Naive thymus-derived CD4-positive, alpha-beta T cell (primary cell): ENCODE measurements around the gene POU6F1. TPM values are rescaled to one million over a fixed set of nuclear protein-coding genes. Genes with fewer than 3 reads are reported as not detected.
"Not testable (repeated sequence)": the region's sequence is repeated elsewhere in the genome, so short reads cannot be mapped to it uniquely, and the experiment has no call there.

Experiments
- ATAC-seq: fragments of 150-1000 bp; cut with Tn5 transposase; 2 replicates; pipeline ENCODE4 v1.10.0; 2021; ENCODE audit warnings: mild to moderate bottlenecking, moderate library complexity
- CTCF ChIA-PET: fragments of 350-600 bp; sonication (Branson Sonifier 250); formaldehyde crosslinking; loops from one replicate; lab custom pipeline; 2021; ENCODE audit warnings: antibody characterized with exemption; lab: Charles Lee
- POLR2A ChIA-PET: fragments of 350-600 bp; sonication (Branson Sonifier 250); formaldehyde crosslinking; loops from one replicate; lab custom pipeline; 2021; ENCODE audit warnings: antibody characterized with exemption, inconsistent platforms; lab: Charles Lee
- DNase-seq, 9 donors: peaks; one replicate each; pipeline versions ENCODE4 v3.0.0 to v3.0.0-alpha.2; 2020 to 2022; ENCODE audit warnings: mixed read lengths in 1 of 9
- H3K27ac ChIP-seq: one replicate; pipeline ENCODE4 v1.7.0; 2013; ENCODE audit warnings: mild to moderate bottlenecking, low read depth, low read length, moderate library complexity
- H3K27me3 ChIP-seq, 2 donors: one replicate each; pipeline ENCODE4 v1.7.0; 2013; ENCODE audit warnings: low read length in 2 of 2, mild to moderate bottlenecking in 2 of 2, moderate library complexity in 2 of 2; ENCODE audit not compliant: control insufficient read depth in 2 of 2, insufficient read depth in 2 of 2
- H3K36me3 ChIP-seq, 3 experiments: 1 replicate in 2 of 3; 2 replicates in 1 of 3; pipeline ENCODE4 v1.7.0; 2013; ENCODE audit warnings: low read length in 3 of 3, mild to moderate bottlenecking in 3 of 3, moderate library complexity in 1 of 3; ENCODE audit not compliant: insufficient read depth in 3 of 3, control insufficient read depth in 2 of 3
- H3K4me1 ChIP-seq, 2 donors: one replicate each; pipeline ENCODE4 v1.7.0; 2013; ENCODE audit warnings: low read length in 2 of 2, mild to moderate bottlenecking in 2 of 2, moderate library complexity in 1 of 2; ENCODE audit not compliant: control insufficient read depth in 2 of 2, insufficient read depth in 2 of 2
- H3K4me3 ChIP-seq: 2 replicates; pipeline ENCODE4 v1.7.0; 2013; ENCODE audit warnings: mild to moderate bottlenecking, low read length
- H3K9me3 ChIP-seq, 3 experiments: 1 replicate in 2 of 3; 2 replicates in 1 of 3; pipeline ENCODE4 v1.7.0; 2013; ENCODE audit warnings: low read length in 3 of 3; ENCODE audit not compliant: control insufficient read depth in 2 of 3
- H3K27ac Mint-ChIP-seq, 9 donors: one replicate each; pipeline ENCODE4 v1.8.0; 2020 to 2022; ENCODE audit warnings: mixed read lengths in 9 of 9, mild to moderate bottlenecking in 8 of 9, moderate library complexity in 5 of 9, inconsistent platforms in 2 of 9
- H3K27me3 Mint-ChIP-seq, 5 donors: one replicate each; pipeline ENCODE4 v1.8.0; 2021 to 2022; ENCODE audit warnings: mixed read lengths in 5 of 5, mild to moderate bottlenecking in 1 of 5
- H3K36me3 Mint-ChIP-seq, 5 donors: one replicate each; pipeline ENCODE4 v1.8.0; 2020 to 2022; ENCODE audit warnings: mixed read lengths in 5 of 5, mild to moderate bottlenecking in 3 of 5, inconsistent platforms in 1 of 5
- H3K4me1 Mint-ChIP-seq, 7 donors: one replicate each; pipeline ENCODE4 v1.8.0; 2020 to 2022; ENCODE audit warnings: mixed read lengths in 7 of 7, mild to moderate bottlenecking in 3 of 7, inconsistent platforms in 1 of 7
- H3K4me3 Mint-ChIP-seq, 10 donors: one replicate each; pipeline ENCODE4 v1.8.0; 2020 to 2022; ENCODE audit warnings: mild to moderate bottlenecking in 10 of 10, mixed read lengths in 10 of 10, moderate library complexity in 6 of 10, inconsistent platforms in 2 of 10
- H3K9me3 Mint-ChIP-seq, 11 donors: one replicate each; pipeline ENCODE4 v1.8.0; 2020 to 2022; ENCODE audit warnings: mixed read lengths in 11 of 11, mild to moderate bottlenecking in 4 of 11, inconsistent platforms in 1 of 11, moderate library complexity in 1 of 11
- intact Hi-C, 2 donors: fragments of 100-400 bp; cut with micrococcal nuclease; formaldehyde crosslinking; loops; one replicate each; pipeline ENCODE4 v1.15.1; 2023
- polyA plus RNA-seq, 2 donors: library from polyadenylated mRNA; unstranded; fragments of 300-500 nt; fragmentation: Illumina TruSeq; gene quantifications; one replicate each; pipeline ENCODE4 v1.2.3, GENCODE V29; 2021
- total RNA-seq, 6 experiments: library from RNA in 5 of 6; stranded (reverse) in 5 of 6; gene quantifications; 1 replicate in 5 of 6; 2 replicates in 1 of 6; pipeline ENCODE4 v1.2.3 and lab custom pipeline; 2021 to 2026

The POU6F1 gene
- total and polyA plus RNA-seq, 7 experiments from 2014 or later, result 1.8 to 85.5 (median 27.6) TPM

GRCh38 chr12:51259600-51259999, 41.7 kb upstream of the POU6F1 start:
- POLR2A ChIA-PET, result interaction anchor here (1.2 kb wide), 1 partner anchor 41 kb away, joined by 3 read pairs; no protein-coding TSS in a partner anchor
- H3K27me3 ChIP-seq, result not testable (repeated sequence)

GRCh38 chr12:51254536-51254935, 36.7 kb upstream of the POU6F1 start:
- Histone ChIP-seq H3K27ac (no peak overlapping the region), H3K4me3 (no peak overlapping the region), H3K4me1 (no peaks in the 10 kb centered on the region), H3K9me3 (no peaks in the 10 kb centered on the region), H3K27me3 (no peaks in the 10 kb centered on the region), H3K36me3 (no peaks in the 10 kb centered on the region)
- peaks cover 0 to 5% (median 4%) of the 10 kb centered on the region in 5 donors for H3K36me3 Mint-ChIP-seq
- CTCF ChIA-PET, result interaction anchor here (0.7 kb wide), 1 partner anchor 161 kb away, joined by 3 read pairs; no protein-coding TSS in a partner anchor
- no peaks in the 10 kb centered on the region for H3K27me3 Mint-ChIP-seq
- ATAC-seq, result no peak
- no peak overlapping the region for H3K4me3 Mint-ChIP-seq
- POLR2A ChIA-PET, result interaction anchor here (0.7 to 1.7 kb wide), 2 partner anchors 14 to 87 kb away, joined by 3 to 4 read pairs; no protein-coding TSS in a partner anchor
- H3K4me1 Mint-ChIP-seq, result peaks cover 4 to 19% (median 9%) of the 10 kb centered on the region in 7 donors
- no peaks in the 10 kb centered on the region for H3K9me3 Mint-ChIP-seq
- H3K27ac Mint-ChIP-seq, result peak overlapping the region in 2 of 9 donors; percentile 14 to 41
- no peak for DNase-seq
- intact Hi-C loops, result no loop called here

More at GRCh38 chr12:51259600-51259999, 41.7 kb upstream of the POU6F1 start:
- H3K36me3 Mint-ChIP-seq, H3K4me1 ChIP-seq, H3K36me3 ChIP-seq, H3K4me3 ChIP-seq, ATAC-seq, DNase-seq, intact Hi-C loops, H3K4me3 Mint-ChIP-seq, H3K9me3 Mint-ChIP-seq, H3K9me3 ChIP-seq, H3K27ac Mint-ChIP-seq, H3K27me3 Mint-ChIP-seq, H3K27ac ChIP-seq: not testable (repeated sequence)
- CTCF ChIA-PET, result interaction anchor here (0.6 to 1.2 kb wide), 3 partner anchors 82 to 202 kb away, joined by 3 to 4 read pairs (median 3); no protein-coding TSS in a partner anchor
- peaks cover 6 to 19% (median 12%) of the 10 kb centered on the region in 7 donors for H3K4me1 Mint-ChIP-seq

DNA sequence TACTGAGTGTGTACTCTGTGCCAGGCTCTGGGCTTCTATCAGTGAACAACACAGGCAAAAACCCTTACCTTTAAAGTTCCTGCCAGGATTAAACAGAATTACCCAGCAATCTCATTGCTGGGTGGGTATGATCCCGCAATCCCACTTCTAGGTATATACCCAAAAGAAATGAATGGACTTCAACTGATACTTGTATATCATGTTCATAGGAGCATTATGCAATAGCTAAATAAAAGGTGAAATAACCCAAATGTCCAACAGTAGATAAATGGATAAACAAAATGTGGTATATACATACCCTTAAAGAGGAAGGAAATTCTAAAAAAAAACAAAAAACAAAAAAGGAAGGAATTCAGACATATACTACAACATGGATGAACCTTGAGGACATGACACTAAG, 35.4 kb upstream of the POU6F1 start:
- intact Hi-C loops, result no loop called here
- H3K27ac Mint-ChIP-seq, result no peak overlapping the region

DNA sequence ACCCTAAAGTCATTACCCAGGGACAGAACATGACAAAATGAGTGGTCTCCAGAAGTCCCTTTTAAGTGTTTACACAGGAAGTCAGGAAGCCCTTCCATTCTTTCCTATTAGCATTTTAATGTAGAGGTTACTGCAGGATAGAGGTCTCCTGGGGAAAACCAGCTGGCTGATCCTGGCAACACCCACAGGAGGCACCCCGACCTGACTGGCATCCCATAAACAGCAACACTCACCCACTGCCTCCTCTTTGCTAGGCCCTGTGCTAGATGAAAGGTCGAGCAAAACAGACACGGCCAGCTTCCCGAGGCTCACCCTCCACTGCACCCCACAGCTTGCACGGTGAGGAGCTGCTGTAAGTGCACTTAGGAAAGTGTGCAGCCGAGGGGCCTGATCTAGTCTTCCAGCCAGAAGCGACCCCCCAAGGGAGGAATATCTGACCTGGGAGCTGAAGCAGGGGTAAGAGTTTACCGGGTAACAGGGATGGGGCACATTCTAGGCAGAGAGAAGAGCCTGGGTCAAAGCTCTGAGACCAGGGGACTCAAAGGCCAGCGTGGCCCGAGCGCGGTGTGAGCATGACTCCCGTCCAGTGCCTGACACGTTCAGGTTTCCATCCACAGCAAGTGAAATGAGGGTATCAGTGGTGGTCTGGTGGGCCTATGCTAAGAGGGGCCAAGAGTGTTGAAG, 29.8 kb upstream of the POU6F1 start:
- Mint-ChIP-seq H3K27me3 (no peaks in the 10 kb centered on the region), H3K27ac (peak overlapping the region; percentile 83 to 93 (median 88)), H3K36me3 (peaks cover 3 to 17% (median 8%) of the 10 kb centered on the region in 5 donors), H3K9me3 (peaks cover 0 to 3% (median 0%) of the 10 kb centered on the region in 11 donors), H3K4me1 (peaks cover 32 to 68% (median 53%) of the 10 kb centered on the region in 7 donors), H3K4me3 (peak overlapping the region; percentile 29 to 71 (median 60))
- intact Hi-C loops, result no loop called here
- ATAC-seq, result no peak
- ChIA-PET CTCF (interaction anchor here (1.5 kb wide), 1 partner anchor 22 kb away, joined by 4 read pairs; no protein-coding TSS in a partner anchor), POLR2A (interaction anchor here (0.5 to 3.5 kb wide), 10 partner anchors 9 to 506 kb away, joined by 3 to 26 read pairs (median 3); partner anchors contain the start of genes DAZAP2 and POU6F1)
- Histone ChIP-seq H3K4me3 (no peak overlapping the region), H3K27ac (peak overlapping the region; percentile 66), H3K4me1 (peaks cover 27 to 35% of the 10 kb centered on the region in 2 donors), H3K36me3 (peaks cover 0 to 11% (median 10%) of the 10 kb centered on the region in 3 experiments), H3K9me3 (no peaks in the 10 kb centered on the region), H3K27me3 (no peaks in the 10 kb centered on the region)
- DNase-seq, result no peak

More for the DNA sequence above, 35.4 kb upstream of the POU6F1 start:
- ATAC-seq (no peak), DNase-seq (no peak)
- Histone ChIP-seq H3K9me3 (no peaks in the 10 kb centered on the region), H3K36me3 (no peaks in the 10 kb centered on the region), H3K27ac (no peak overlapping the region), H3K4me1 (peaks cover 0 to 4% of the 10 kb centered on the region in 2 donors), H3K4me3 (no peak overlapping the region), H3K27me3 (no peaks in the 10 kb centered on the region)
- no peaks in the 10 kb centered on the region for H3K9me3 Mint-ChIP-seq
- POLR2A ChIA-PET, result interaction anchor here (0.6 to 2.0 kb wide), 5 partner anchors 10 to 77 kb away, joined by 3 to 7 read pairs (median 4); partner anchors contain the start of genes DAZAP2 and POU6F1
- H3K27me3 Mint-ChIP-seq, result no peaks in the 10 kb centered on the region
- peaks cover 0 to 5% (median 4%) of the 10 kb centered on the region in 5 donors for H3K36me3 Mint-ChIP-seq
- H3K4me3 Mint-ChIP-seq, result no peak overlapping the region
- peaks cover 7 to 28% (median 12%) of the 10 kb centered on the region in 7 donors for H3K4me1 Mint-ChIP-seq
- CTCF ChIA-PET, result interaction anchor here (0.6 to 1.5 kb wide), 3 partner anchors 10 to 133 kb away, joined by 4 to 5 read pairs (median 4); no protein-coding TSS in a partner anchor

DNA sequence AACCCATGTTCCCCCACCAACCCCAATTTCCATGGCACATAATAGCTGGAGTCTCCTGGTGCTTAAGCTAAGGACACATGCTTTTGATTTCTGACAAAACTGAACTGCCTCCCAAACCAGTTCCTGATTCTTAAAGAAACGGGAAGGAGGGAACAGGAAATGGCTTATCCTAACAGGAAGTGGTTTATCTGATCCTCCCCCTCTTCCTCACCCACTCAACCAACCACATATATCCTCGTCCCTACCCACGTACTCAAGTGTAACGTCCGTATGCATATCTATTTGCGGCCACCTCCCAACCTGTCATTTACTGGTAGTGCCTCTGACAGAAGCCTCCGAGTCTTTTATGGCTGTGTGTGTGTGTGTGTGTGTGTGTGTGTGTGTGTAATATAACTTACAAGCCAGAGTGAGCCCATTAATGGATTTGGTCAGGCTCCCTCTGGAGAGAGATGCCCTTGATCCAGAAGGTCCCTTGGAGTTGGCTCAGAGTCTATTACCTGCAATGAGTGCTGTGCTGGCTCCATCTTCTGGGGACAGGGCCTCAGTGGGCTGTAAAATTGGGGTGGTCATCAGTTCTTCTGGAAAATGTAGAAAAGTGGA, 28.5 kb upstream of the POU6F1 start:
- intact Hi-C loops, result no loop called here
- Histone ChIP-seq H3K9me3 (no peaks in the 10 kb centered on the region), H3K27me3 (no peaks in the 10 kb centered on the region), H3K4me1 (peaks cover 29 to 44% of the 10 kb centered on the region in 2 donors), H3K4me3 (peak overlapping the region; percentile 16), H3K36me3 (peaks cover 2 to 22% (median 14%) of the 10 kb centered on the region in 3 experiments), H3K27ac (peak overlapping the region; percentile 66)
- no peaks in the 10 kb centered on the region for H3K27me3 Mint-ChIP-seq
- ATAC-seq, result peak; percentile 80
- ChIA-PET CTCF (no interaction called here), POLR2A (interaction anchor here (0.9 to 3.5 kb wide), 4 partner anchors 7 to 47 kb away, joined by 3 to 26 read pairs (median 10); partner anchors contain the start of genes DAZAP2 and POU6F1)
- peaks cover 41 to 82% (median 66%) of the 10 kb centered on the region in 7 donors for H3K4me1 Mint-ChIP-seq
- H3K4me3 Mint-ChIP-seq, result peak overlapping the region; percentile 0 to 86 (median 64)
- peaks cover 0 to 3% (median 0%) of the 10 kb centered on the region in 11 donors for H3K9me3 Mint-ChIP-seq
- H3K36me3 Mint-ChIP-seq, result peaks cover 7 to 24% (median 16%) of the 10 kb centered on the region in 5 donors
- peak overlapping the region; percentile 83 to 95 (median 92) for H3K27ac Mint-ChIP-seq
- peak in 7 of 9 donors; percentile 41 to 73 (median 56) for DNase-seq
